Activated CD4-positive, CD25-positive, alpha-beta regulatory T cell treated with anti-CD3 and anti-CD28 coated beads, Interleukin-2, amount 50 U/mL, for 24 hours (primary cell): ENCODE results near the gene PDZK1IP1.
"Not testable (repeated sequence)": the region's sequence is repeated elsewhere in the genome, so short reads cannot be mapped to it uniquely, and the experiment has no call there.

Experiments
- ATAC-seq, 2 donors: fragments of 150-1000 bp; cut with Tn5 transposase; one replicate each; pipeline ENCODE4 v1.10.0; 2021; ENCODE audit warnings: mild to moderate bottlenecking in 1 of 2, moderate library complexity in 1 of 2

The PDZK1IP1 gene

DNA sequence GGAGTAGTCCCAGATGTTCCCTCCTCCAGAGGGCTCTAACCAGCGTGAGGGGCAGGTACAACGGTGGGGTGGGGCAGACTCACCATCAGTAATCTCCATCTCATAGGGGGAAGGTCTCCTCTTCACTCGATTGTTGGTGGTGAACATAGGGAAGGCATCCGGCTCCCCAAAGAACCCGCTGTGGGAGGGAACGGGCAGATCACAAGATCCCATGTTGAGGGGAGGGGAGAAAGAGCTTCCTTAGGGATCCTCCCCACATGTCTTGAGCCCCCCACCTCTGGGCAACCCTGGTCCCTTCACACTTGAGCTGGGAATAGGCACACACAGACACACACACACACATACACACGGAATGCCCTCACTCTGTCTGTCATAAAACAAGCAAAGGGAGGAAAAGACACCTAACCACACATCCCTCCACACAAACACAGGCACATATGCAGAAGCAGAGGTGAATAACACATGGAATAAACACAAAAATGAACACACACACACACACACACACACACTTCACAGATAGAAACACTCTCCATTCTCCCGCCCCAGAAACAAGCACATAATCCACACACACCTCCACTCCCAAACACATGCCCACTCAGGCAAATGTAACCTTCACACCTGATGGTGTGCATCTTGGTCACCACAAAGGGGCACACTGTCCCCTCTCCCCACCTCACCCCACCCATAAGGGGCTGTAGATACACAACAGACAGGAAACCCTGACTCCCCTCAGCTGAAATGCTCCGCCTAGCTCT lies 34.3 kb upstream of the PDZK1IP1 start:
- ATAC-seq = no peak

DNA sequence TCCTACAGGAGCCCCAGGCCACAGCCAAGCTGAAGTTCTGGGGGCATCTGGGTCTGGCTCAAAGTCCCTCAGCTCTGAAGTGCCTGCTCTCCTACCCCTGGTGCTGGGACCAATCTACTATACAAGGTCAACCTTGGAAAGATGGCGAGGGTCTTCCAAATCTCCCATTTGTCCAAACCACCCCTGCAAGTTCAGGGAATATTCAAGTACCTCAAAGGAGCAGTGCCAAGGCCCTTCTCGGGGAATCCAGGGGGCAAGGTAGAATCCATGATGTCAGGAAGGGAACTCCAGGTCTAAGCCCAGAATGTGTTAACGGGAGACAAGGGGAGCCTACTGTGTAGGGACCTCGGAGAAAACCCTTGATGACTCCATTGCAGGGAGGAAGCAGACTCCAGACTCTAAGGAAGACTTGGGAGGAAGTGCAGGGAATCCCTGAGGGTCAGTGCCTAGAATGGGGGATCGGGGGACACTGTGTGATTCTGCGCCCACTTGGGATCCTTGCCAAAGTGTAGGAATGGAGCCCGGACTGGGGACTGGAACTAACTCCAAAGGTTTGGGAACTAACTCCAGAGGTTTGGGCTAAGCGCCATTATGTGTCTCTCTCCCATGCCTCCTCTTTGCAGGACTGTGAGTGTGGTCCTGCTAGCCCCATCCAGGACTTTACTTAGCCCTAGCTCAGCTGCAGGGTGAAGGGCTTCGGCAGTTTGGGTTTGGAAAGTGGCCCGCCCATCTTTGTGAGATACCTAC lies 33.5 kb upstream of the PDZK1IP1 start:
- ATAC-seq = no peak

DNA sequence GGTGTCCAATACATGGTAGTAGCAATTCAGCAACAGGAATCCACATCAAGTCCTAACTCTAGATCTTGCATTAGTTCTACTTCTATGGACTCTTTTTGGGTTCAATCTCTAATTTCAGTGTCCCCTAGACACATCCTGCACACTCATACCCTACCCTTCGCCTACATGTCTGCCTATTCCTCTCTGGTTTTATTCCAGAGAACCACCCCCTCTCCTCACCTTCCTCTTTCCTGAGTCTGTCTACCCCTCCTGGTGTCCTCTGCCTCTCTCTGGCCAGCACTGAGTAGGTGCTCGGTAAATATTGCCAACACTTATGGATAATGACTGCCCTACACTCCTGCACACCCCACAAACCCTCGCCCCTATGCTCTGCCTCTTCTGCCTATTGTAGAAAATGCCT lies 32.6 kb upstream of the PDZK1IP1 start:
- ATAC-seq = no peak

DNA sequence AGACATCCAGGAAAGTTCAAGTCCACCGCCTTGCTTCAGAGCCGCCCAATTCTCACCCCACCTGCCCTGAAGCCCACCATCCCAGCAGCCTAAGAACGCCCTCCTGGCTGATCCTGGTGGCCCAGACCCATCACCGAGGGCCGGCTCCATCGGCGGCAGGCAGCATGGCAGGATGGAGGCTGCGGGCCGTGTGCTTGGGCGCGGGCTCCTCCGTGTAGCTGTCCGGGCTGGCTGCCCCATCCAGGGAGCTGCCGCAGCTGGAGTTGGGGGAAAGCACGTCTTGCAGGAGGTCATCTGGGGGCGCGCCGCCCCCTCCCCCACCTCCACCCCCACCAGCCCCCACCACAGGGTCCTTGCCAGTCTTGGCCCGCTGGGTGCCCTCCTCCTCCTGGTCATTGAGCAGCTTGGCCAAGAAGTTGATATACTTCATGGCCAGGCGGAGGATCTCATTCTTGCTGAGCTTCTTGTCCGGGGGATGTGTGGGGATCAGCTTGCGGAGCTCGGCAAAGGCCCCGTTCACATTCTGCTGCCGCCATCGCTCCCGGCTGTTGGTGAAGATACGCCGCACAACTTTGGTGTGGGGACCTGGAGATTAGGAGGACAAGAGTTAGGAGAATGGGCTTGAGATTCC lies 29.9 kb upstream of the PDZK1IP1 start:
- ATAC-seq = no peak

DNA sequence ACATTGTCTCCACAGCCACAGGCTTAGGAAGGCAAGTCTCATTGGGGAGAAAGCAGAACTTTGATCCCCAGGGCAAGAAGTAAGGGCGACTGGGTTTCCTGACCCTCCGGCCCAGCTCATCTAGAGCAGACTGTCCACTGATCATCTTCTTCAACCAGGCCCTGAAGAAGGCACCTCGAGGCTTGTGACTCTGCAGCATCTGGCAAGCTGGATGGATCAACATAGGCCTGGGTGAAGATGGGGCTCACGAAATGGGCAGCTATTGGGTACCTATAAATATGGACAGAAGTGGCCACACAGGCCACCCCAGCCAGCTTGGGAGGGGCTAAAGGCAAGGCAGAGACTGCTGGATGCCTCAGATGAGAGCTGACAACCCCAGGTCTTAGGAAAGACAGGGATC lies 29.2 kb upstream of the PDZK1IP1 start:
- no peak for ATAC-seq

DNA sequence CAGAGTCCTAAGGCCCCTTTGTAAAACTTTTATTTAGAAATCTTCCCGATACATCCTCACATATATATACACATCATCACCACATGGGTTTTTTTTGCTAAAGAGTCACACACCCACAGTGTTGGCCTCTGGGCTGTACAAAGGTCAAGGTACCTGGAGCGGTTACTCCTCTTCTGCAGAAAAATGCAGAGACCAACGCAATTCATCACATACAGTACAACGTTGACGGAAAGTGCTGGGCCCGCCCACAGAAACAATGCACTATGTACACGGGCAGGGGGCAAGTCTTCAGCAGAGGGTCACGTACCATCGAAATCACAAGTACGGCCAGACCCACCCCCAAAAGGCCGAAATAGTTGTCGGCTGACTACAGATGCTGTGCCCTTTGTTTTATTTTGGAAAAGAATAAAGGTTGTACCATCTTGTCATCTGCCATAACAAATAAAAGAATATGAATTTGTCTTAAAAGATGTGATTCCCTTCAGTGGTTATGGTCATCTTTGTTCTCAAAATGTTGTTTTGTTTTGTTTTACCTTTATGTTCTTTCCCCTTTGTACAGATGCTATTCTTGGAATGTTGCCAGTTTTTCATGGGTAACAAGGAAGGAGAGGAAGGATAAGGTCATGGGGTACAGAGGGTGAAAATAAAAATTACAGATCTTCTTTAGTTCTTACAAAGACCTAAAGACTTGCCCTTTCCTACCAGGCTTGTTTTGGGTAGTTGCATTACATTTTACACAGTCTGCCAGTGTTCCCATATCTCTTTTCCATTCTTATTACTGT lies 26.6 kb upstream of the PDZK1IP1 start:
- ATAC-seq = no peak

DNA sequence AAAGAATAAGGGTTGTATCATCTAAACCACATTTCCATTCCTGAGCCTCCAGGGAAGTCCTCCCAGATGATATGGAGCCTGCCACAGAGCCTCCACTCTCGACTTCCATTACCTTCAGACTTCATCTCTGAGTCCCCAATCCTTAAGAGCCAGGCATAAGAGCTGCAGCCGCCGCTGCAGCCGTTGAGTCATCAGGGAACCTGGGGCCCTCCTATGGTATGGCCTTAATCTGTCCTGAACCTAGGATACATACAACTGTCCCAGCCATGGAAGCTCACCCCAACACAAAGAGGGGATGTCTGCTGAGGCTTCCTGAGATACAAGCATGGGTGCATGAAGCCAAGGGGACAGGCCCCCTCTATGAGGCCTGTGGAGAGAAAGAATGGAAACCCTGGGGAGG lies 25.9 kb upstream of the PDZK1IP1 start:
- no peak for ATAC-seq

DNA sequence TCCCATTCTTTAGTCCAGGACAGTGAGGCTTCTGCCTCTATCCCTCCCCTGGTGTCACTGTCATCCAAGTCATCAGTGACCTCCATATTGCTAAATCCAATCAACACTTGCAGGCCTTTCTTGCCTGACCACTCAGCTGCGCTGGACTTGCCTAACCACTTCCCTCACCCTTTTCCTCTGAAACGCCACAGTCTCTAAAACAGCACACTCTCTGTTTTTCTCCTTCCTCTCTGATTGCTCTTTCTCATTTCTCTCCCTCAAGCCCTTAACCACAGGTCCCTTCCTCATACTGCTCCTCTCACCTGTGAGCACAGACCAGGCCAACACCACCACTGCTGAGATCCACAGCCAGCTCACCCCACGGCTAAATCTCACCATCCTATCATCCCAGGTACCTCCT lies 24.7 kb upstream of the PDZK1IP1 start:
- ATAC-seq = no peak

DNA sequence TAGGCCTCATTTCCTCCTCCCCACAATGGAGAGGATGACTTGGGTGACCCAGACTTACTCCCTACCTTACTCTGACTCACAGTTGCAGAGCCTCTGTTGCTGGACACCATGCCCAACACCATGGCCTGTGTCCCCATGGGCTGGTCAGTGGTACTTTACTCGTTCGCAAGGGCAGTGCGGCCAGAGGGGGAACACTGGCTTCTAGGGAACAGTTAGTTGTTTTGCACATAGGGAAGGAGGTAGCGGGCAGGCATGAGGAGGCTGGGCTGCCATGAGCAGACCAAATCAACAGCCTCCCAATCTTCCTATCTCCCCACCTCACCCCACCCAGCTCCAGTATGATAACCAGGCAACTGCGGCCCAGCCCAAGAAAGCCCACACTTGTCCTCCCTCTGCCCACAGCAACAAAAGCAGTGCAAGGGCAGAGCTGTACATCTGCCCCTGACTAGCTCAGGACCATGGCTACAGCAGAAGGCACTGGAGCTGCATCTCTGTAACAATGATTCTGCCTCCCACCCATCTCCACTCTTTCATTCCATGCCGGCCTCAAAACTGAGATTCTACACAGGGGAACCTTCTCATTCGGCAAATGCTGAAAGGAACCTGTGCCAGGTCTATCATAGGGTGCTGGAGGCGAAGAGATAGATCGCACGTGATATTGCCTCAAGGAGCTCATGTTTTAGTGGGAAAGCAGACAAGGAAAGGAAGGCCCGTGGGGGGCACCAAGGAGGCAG lies 23.6 kb upstream of the PDZK1IP1 start:
- ATAC-seq = no peak

DNA sequence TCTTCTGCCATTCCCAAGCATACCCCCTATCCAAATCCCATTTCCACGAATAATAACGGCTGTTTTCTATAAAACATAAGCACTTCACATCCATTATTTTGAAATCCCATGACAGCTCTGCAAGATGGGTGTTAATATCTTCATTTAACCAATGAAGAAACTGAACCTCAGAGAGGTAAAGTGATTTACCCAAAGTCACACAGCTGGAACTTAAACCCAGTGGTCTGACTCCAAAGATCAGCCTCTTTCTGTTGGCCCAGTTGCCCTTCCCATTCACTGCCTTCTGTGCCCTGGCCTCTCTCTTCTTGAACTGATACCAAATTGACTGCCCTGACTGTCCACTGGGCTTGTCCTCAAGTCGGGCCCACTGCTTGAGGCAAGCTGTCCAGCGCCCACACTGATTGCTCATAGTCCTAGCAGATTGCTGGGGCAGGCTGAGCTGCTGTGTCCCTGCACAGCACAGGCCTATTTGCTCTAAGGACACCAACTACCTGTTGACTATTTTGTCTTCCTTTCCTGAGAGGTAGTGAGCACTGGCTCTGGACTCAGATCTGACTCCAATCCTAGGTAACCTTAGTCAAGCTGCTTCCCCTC lies 22.9 kb upstream of the PDZK1IP1 start:
- no peak for ATAC-seq

DNA sequence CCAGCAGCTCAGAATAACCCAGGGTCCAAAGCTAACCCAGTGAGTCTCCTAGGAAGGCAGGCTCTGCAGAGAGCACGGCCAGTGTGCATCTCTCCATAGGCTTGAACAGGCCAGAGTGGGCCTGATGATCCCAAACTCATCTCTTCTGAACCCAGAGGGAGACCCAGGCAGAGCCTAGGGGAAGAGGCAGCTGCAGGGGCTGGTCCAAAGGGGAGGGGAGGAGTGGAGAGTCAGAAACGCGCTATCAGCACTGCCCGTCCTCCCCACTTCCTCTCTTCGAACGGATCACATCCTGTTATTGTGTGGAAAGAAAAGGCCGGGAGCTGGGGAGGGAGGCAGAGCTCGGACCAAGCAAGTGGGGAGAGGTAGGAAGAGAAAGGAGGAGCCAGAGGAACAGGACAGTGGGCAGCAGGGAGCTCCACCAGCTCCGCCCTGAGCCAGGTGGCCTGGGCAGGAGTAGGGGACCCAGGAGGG lies 22.0 kb upstream of the PDZK1IP1 start:
- no peak for ATAC-seq

DNA sequence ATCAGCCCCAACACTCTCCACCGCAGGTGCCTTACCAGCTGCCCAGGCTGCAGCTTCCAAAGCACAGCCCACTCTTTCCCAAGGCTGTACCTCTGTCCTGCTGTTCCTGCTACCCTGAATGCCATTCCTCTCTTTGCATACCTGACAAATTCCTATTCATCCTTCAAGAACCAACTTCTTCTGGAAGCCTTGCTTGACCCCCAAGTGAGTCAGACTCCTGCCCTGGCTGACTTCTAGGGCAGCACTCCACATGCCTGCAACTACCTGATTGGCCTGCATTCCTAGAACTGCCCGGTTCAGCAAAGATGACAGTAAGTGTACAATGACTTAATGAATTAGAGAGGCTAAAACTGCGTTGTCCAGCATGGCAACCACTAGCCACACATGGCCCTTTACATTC lies 20.8 kb upstream of the PDZK1IP1 start:
- no peak for ATAC-seq

DNA sequence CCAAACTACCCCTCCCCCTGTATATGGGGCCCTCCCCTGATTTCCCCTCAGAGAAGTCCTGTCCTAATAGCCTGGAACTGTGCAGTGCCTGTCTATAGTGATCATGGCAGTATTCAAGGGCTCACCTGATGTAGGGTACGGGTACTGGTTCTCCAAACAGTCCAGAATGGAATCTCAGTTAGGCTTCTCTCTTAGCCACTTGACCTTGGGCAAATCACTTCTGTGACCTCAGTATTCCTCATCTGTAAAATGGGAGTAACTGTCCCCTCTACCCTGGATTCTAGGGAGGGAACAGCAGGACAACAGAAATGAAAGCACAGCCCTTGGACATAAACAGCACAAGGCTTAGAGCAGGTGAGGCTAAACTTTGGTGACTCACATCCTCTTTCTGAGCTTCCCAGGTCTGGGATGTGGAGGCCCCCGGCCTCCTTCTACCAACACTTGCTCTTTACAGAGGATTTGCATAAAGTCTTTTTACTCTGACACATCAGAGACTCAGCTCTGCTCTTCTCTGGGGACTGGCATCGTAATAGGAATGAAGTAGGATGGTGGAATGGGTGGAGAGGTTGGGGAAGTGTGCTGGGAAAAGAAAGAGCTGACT lies 20.0 kb upstream of the PDZK1IP1 start:
- no peak for ATAC-seq

DNA sequence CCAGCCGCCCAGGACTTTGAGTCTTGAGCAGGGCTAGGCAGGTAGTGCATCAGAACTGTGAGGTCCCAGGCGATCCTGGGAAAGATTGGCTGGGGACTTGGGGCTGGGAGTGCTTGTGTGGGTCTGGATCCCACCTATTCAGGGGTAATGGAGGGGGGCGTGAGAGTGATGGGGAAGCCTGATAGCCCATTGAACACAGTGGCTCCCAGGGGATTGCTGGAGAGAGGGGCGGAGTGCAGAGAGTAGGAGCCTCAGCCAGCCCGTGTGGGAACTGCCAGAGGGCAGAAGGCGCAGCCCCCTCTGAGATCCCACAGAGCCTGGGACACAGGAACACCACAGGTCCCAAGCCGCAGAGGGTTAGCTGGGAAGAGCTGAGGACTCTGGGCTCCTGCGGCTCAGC lies 19.3 kb upstream of the PDZK1IP1 start:
- ATAC-seq = no peak

DNA sequence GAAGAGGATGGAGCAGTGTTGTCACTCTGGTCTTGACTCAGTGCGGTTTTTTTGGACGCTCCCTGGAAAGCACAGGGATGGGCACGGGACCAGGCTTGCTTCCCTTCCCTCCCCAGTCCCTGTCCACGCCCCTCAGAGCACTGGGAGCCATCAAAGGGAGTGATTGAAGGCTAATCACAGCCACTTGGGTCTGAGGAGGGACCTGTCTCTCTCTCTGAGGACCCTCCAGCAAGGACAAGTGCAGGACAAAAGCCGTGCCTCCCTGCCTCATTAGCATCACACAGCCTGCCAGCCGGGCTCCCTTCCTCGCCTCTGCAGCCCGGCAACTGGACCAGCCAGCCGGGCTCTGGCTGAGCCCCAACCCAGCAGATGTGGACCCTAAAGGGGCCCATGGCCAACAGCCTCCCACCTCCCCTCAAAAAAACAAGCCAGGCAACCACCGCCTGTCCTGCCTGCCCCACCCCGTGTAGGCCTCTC lies 18.6 kb upstream of the PDZK1IP1 start:
- ATAC-seq = no peak

DNA sequence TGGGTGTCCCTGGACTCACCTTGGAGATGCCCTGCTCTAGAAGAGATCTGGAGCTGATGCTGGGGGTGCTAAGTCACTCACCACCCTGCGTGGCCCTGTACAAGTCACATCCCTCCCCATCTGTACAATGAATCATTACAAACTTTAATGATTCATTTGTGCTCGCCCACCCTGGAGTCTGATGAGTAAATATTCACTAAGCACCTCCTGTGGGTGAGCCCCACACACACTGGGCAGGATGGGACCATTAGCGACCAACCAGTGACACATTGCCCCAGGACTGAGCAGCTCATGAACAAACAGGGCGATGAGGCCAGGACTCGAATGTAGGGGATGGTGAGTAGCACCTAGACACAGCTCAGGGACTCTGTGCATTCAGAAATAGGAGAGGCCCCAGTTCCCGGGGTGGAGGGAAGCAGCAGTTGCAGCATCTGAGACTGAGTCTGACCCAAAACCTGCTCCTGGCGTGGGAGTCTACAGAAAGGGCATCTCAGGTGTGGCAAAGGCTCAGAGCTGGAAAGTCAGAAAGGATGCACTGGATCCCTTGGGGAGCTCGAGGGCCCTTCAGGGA lies 18.1 kb upstream of the PDZK1IP1 start:
- ATAC-seq = peak; percentile 76 to 82

DNA sequence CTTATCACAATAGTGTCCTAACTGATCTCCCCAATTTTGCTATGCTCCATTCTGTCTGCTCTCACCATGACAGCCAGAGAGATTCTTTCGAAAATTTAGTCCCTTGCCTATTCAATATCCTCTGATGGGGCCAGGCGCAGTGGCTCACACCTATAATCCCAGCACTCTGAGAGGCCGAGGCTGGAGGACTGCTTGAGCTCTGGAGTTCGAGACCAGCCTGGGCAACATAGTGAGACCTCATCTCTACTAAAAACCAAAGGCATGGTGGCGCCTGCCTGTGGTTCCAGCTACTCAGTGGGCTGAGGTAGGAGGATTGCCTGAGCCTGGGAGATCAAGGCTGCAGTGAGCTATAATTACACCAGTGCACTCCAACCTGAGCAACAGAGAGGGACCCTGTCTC lies 16.1 kb upstream of the PDZK1IP1 start:
- ATAC-seq = no peak

DNA sequence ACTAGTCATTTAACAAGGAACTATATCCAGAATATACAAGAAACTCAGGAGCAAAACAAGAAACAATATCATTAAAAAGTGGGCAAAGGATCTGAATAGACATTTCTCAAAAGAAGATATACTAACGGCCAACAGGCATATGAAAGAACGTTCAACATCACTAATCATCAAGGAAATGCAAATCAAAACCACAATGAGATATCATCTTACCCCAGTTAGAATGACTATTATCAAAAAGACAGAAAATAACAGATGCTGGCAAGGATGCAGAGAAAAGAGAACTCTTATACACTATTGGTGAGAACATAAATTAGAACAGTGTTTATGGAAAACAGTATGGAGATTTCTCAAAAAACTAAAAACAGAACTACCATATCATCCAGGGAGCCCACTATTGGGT lies 13.7 kb upstream of the PDZK1IP1 start:
- ATAC-seq = not testable (repeated sequence)

DNA sequence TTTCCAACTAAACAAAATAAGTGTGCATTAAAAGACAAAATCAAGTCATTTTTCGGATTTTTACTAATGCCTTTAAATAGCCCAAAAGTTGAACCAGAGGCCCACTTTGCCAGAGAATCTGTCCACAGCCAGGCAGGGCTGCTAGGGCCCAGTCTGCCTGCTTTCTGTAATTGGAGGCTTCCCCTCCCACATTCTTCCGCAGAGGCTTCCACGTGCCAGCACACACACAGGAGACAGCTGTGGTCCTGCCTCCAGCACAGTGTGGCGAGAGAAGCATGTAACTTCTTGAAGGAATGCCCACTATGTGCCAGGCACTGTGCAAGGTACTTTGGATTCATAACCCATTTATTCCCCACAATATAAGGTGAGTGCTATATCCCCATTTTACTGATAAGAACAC lies 11.3 kb upstream of the PDZK1IP1 start:
- ATAC-seq = no peak

DNA sequence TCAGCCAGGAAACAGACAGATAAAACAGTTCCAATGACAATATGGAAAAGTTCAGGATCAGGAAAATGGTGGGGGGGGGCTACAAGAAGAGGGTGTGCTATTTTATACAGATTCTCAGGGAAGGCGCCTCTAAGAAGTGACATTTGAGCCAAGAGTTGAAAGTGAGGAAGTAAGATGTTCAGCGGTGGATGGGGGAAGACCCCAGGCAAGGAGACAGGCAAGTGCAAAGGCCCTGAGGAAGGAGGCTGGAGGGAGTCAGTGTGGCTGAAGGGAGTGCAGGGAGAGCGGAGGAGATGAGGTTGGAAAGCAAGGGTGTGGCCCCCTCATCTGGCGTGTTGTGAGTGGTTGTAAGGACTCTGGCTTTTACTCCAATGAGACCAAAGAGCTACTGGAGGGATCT lies 8.4 kb upstream of the PDZK1IP1 start:
- ATAC-seq = no peak

DNA sequence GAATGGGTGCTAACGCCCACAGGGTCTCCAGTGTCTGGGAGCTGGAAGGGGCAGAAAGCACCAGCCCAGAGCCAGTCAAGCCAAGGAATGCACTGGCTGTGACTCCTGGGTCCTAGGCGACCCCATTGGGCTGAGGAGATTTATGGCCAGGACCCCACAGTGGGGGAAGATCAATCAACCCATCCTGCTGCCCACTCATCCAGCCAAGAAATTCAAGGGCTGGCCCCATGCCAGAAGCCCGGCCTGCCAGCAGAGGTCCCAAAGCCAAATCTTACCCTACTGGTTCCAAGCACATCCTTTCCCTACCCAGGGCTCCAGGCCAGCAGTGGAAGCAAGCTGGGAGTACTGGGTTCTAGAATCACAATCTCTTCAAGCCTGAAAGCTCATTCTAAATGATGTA lies 6.8 kb upstream of the PDZK1IP1 start:
- ATAC-seq = no peak
